Panc1 (cell line): ENCODE results near the gene DMBT1. TPM values are rescaled to one million over a fixed set of nuclear protein-coding genes. Genes with fewer than 3 reads are reported as not detected.

Source experiments
- ATAC-seq: fragments of 200-7000 bp; cut with Tn5 transposase; 2 replicates; pipeline ENCODE4 v1.9.1; 2020; ENCODE audit warnings: mild to moderate bottlenecking, moderate library complexity
- BruUV-seq: library from RNA; stranded (reverse); fragments of 400-500 nt; replicated peaks from 2 replicates; lab custom pipeline; 2021; lab: Mats Ljungman, UMichigan
- CTCF ChIA-PET: fragments of 300-600 bp; sonication (Branson Sonifier 250); formaldehyde crosslinking; loops from one replicate; lab custom pipeline; 2022; ENCODE audit warnings: antibody characterized with exemption; lab: Charles Lee
- POLR2A ChIA-PET: fragments of 300-600 bp; sonication (Branson Sonifier 250); formaldehyde crosslinking; loops from one replicate; lab custom pipeline; 2022; ENCODE audit warnings: antibody characterized with exemption; lab: Charles Lee
- DNase-seq: peaks from one replicate; pipeline ENCODE4 v3.0.0-alpha.2; 2010; ENCODE audit warnings: low read depth, low spot score
- H3K27ac ChIP-seq: 2 replicates; pipeline ENCODE4 v1.5.1; 2011; ENCODE audit warnings: mild to moderate bottlenecking, low read length, inconsistent platforms
- H3K27me3 ChIP-seq: fragments of 200-500 bp; sonication (Bioruptor generic); 2 replicates; pipeline ENCODE4 v1.6.0; 2014; ENCODE audit warnings: low read length, inconsistent platforms; ENCODE audit not compliant: control insufficient read depth, insufficient read depth
- H3K36me3 ChIP-seq: fragments of 200-500 bp; sonication (Bioruptor generic); 2 replicates; pipeline ENCODE4 v1.5.1; 2014; ENCODE audit warnings: inconsistent platforms, mild to moderate bottlenecking, low read length, moderate library complexity; ENCODE audit not compliant: control insufficient read depth, insufficient read depth
- H3K4me1 ChIP-seq: 2 replicates; pipeline ENCODE4 v1.5.1; 2011; ENCODE audit warnings: inconsistent platforms, mild to moderate bottlenecking, low read length, moderate library complexity; ENCODE audit not compliant: control insufficient read depth, insufficient read depth
- H3K4me3 ChIP-seq, 2 experiments: 2 replicates each; pipeline ENCODE4 v1.5.1; 2011 to 2012; ENCODE audit warnings: low read depth in 2 of 2, low read length in 2 of 2, mild to moderate bottlenecking in 2 of 2, inconsistent platforms in 1 of 2, moderate library complexity in 1 of 2
- H3K9me3 ChIP-seq: fragments of 200-500 bp; sonication (Bioruptor generic); 2 replicates; pipeline ENCODE4 v1.5.1; 2014; ENCODE audit warnings: low read depth, mild to moderate bottlenecking, inconsistent platforms, low read length, moderate library complexity; ENCODE audit not compliant: control insufficient read depth, insufficient read depth
- CTCF ChIP-seq: fragments of 450-650 bp; IDR thresholded peaks from 2 replicates; pipeline ENCODE4 v1.5.1; 2017; ENCODE audit warnings: mild to moderate bottlenecking
- POLR2AphosphoS5 ChIP-seq: IDR thresholded peaks from 2 replicates; pipeline ENCODE4 v1.6.1; 2012; ENCODE audit warnings: mild to moderate bottlenecking, low read depth, low read length, moderate library complexity
- REST ChIP-seq, 2 experiments: IDR thresholded peaks; 2 replicates each; pipeline ENCODE4 v1.6.1; 2011 to 2012; ENCODE audit warnings: low read depth in 2 of 2, control low read depth in 1 of 2, low read length in 1 of 2, mild to moderate bottlenecking in 1 of 2, moderate library complexity in 1 of 2; ENCODE audit not compliant: insufficient read depth in 1 of 2
- SIN3A ChIP-seq: IDR thresholded peaks from 2 replicates; pipeline ENCODE4 v1.6.1; 2012; ENCODE audit warnings: low read depth, mild to moderate bottlenecking, low read length, moderate library complexity, borderline replicate concordance; ENCODE audit not compliant: insufficient read depth
- TCF7L2 ChIP-seq: IDR thresholded peaks from 2 replicates; pipeline ENCODE4 v1.6.1; 2011; ENCODE audit warnings: mild to moderate bottlenecking, low read depth, low read length, inconsistent platforms
- in situ Hi-C: cut with HindIII; loops from 2 replicates; pipeline ENCODE4 v1.10.0; 2016; ENCODE audit warnings: low sequenced_read_pairs, low pct_unique_long_range_greater_than_20kb
- intact Hi-C: fragments of 100-400 bp; cut with micrococcal nuclease; formaldehyde crosslinking; loops from one replicate; pipeline ENCODE4 v1.10.0; 2022; ENCODE audit not compliant: unreplicated experiment
- total RNA-seq: library from RNA; stranded (reverse); gene quantifications from one replicate; pipeline ENCODE4 v1.2.1, GENCODE V29; 2021; ENCODE audit not compliant: unreplicated experiment

DMBT1 gene
- total RNA-seq, 1 experiment from 2014 or later, result 0.05 TPM

- intact Hi-C loops, result no loop called here
- Histone ChIP-seq H3K9me3 (no peaks in the 10 kb centered on the region), H3K27me3 (peaks cover 45% of the 10 kb centered on the region), H3K4me3 (no peak overlapping the region), H3K36me3 (no peaks in the 10 kb centered on the region), H3K4me1 (no peaks in the 10 kb centered on the region), H3K27ac (no peak overlapping the region)
- POLR2A ChIA-PET, result no interaction called here
- no TSS peak for BruUV-seq
- ATAC-seq, result no peak
- TF ChIP-seq TCF7L2 (no peak), POLR2AphosphoS5 (no peak), SIN3A (no peak), CTCF (no peak), REST (IDR thresholded peaks at IDR 0.05; ENCODE audit: insufficient read depth in 1 of 2, low read depth in 2 of 2, low read length in 1 of 2) (no peak)
- in situ Hi-C loops, result no loop called here
- CTCF ChIA-PET, result no interaction called here
- no peak for DNase-seq
These were observed 95.8 kb downstream of the DMBT1 start for GRCh38 chr10:122656308-122656705.

- H3K9me3 ChIP-seq, result no peaks in the 10 kb centered on the region
- intact Hi-C loops (no loop called here), in situ Hi-C loops (no loop called here)
- H3K36me3 ChIP-seq, result no peaks in the 10 kb centered on the region
- H3K27me3 ChIP-seq, result peaks cover 41% of the 10 kb centered on the region
- H3K4me3 ChIP-seq, result no peak overlapping the region
- TF ChIP-seq REST (IDR thresholded peaks at IDR 0.05; ENCODE audit: insufficient read depth in 1 of 2, low read depth in 2 of 2, low read length in 1 of 2) (no peak), POLR2AphosphoS5 (no peak)
- ChIA-PET CTCF (interaction anchor here (1.0 kb wide), 1 partner anchor 8 kb away, joined by 3 read pairs; no protein-coding TSS in a partner anchor), POLR2A (no interaction called here)
- no peak for ATAC-seq
- no peaks in the 10 kb centered on the region for H3K4me1 ChIP-seq
- no TSS peak for BruUV-seq
- H3K27ac ChIP-seq, result no peak overlapping the region
- DNase-seq, result no peak
These were observed 96.2 kb downstream of the DMBT1 start for GRCh38 chr10:122656741-122657140.
